Right cardiac atrium (tissue), 5 donors: ENCODE data around the gene RRAGD. TPM values are rescaled to one million over a fixed set of nuclear protein-coding genes. Genes with fewer than 3 reads are reported as not detected.

Source experiments
- ATAC-seq, 2 donors: fragments of 200-7000 bp; cut with Tn5 transposase; one replicate each; pipeline versions ENCODE4 v1.8.0 to v1.9.1; 2020; ENCODE audit warnings: moderate library complexity in 2 of 2, mild to moderate bottlenecking in 1 of 2
- DNase-seq, 3 donors: peaks; one replicate each; pipeline ENCODE4 v3.0.0-alpha.2; 2020
- H3K27ac ChIP-seq: one replicate; pipeline ENCODE4 v1.5.1; 2013; ENCODE audit warnings: mild to moderate bottlenecking, low read length, control low read depth, moderate library complexity
- H3K27me3 ChIP-seq: one replicate; pipeline ENCODE4 v1.6.1; 2013; ENCODE audit not compliant: control insufficient read depth, insufficient read depth
- H3K4me1 ChIP-seq: one replicate; pipeline ENCODE4 v1.6.1; 2013; ENCODE audit warnings: low read length; ENCODE audit not compliant: control insufficient read depth, insufficient read depth
- H3K4me3 ChIP-seq: one replicate; pipeline ENCODE4 v1.5.1; 2013; ENCODE audit warnings: low read length, control low read depth
- H3K9me3 ChIP-seq: one replicate; pipeline ENCODE4 v1.6.1; 2013; ENCODE audit warnings: low read length; ENCODE audit not compliant: control insufficient read depth
- WGBS: extraction: QIAGEN DNeasy Blood & Tissue Kit; methylation state at CpG from one replicate; pipeline ENCODE4 v1.1.7; 2013; 5-methylcytosine and 5-hydroxymethylcytosine counted together
- intact Hi-C, 4 donors: fragments of 100-400 bp; cut with DNase I; formaldehyde crosslinking; loops; one replicate each; pipeline versions ENCODE4 v1.11.0 to v1.14.0; 2022 to 2023
- polyA plus RNA-seq: library from polyadenylated mRNA; stranded (reverse); fragments of 200-250 nt; gene quantifications from one replicate; pipeline ENCODE4 v1.2.3, GENCODE V29; 2013
- total RNA-seq, 4 donors: library from RNA; stranded (reverse); fragmentation: NEBNext Ultra II Directional; extraction: Animal tissue kit (Norgen Biotek cat#: 25700); gene quantifications; one replicate each; pipeline ENCODE4 v1.2.1, GENCODE V29; 2021
- donor health status: healthy with polysubstance abuse.
- donor health status: DM: no; HTN: yes; CAD: no.
- donor health status: DM: no; HTN: no; CAD: no.
- donor health status: DM: no; HTN: yes; CAD: no; lungs with severe emphysema.
- donor health status: DM: yes; HTN: yes; CAD: no.

The RRAGD gene
- total and polyA plus RNA-seq, 5 donors: 57.2 to 154 (median 109) TPM

DNA sequence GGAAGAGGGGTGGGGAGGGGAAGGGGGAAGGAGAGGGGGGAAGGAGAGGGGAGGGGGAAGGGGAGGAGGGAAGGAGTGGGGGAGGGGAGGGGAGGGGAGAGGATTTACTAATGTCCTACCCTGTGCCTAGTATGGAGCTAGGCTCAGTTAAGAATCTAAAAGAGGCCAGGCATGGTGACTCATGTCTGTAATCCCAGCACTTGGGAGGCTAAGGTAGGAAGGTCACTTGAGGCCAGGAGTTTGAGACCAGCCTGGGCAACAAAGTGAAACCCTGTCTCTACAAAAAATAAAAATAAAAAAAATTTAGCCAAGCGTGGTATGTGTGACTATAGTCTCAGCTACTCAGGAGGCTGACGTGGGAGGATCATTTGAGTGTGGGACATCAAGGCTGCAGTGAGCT is 72.5 kb downstream of the RRAGD start:
- WGBS: 88% methylated on average over 2 of the region's 2 CpGs
- no peaks in the 10 kb centered on the region for H3K27me3 ChIP-seq
- intact Hi-C loops: no loop called here
- DNase-seq (no peak), ATAC-seq (no peak)
- H3K27ac ChIP-seq: no peak overlapping the region
- no peaks in the 10 kb centered on the region for H3K9me3 ChIP-seq
- H3K4me1 ChIP-seq: no peaks in the 10 kb centered on the region
- H3K4me3 ChIP-seq: no peak overlapping the region

DNA sequence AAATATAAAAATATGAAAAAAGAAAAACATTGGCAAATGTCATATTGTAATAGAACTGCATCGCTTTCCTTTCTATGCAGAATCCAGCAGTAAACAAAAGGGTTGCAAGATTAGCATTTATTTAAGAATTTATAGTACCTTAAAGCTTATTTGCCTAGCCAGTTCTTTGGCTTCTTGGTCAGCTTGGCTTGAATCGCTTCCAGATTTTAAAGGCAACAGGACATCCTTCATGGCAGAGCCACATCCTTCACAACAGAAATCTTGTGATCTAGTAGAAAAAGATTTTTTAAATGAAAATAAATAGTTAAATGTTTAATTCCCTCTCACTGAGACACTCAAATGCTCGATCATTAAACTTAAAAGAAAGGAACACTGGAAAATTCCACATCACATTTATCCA is 76.9 kb downstream of the RRAGD start:
- no peak for DNase-seq
- no peaks in the 10 kb centered on the region for H3K4me1 ChIP-seq
- H3K27me3 ChIP-seq: no peaks in the 10 kb centered on the region
- H3K9me3 ChIP-seq: no peaks in the 10 kb centered on the region
- no peak for ATAC-seq
- H3K4me3 ChIP-seq: no peak overlapping the region
- WGBS: 84% methylated on average over 3 of the region's 3 CpGs
- no peak overlapping the region for H3K27ac ChIP-seq
- intact Hi-C loops: no loop called here

DNA sequence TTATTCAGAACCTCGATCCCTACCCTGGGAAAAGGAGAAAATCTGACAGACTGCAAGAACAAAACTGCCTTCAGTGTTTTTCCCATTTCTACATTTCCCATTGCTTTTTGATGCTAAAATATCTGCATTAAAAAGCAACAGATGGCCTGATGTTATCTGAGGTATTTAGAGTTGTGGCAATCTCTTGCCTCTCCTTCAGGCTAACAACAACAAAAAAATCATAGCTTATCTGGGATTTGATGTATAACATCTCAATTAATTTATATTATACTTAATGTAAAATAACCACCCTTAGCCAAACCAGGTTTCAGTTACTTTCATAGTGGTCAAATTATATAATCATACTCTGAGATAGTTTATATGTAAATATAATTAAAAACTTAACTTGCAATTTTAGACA is 81.2 kb downstream of the RRAGD start:
- DNase-seq: no peak
- no peaks in the 10 kb centered on the region for H3K27me3 ChIP-seq
- no peak overlapping the region for H3K4me3 ChIP-seq
- no peak for ATAC-seq
- intact Hi-C loops: no loop called here
- H3K4me1 ChIP-seq: no peaks in the 10 kb centered on the region
- 100% methylated on average over 1 of the region's 1 CpG for WGBS
- H3K9me3 ChIP-seq: no peaks in the 10 kb centered on the region
- H3K27ac ChIP-seq: no peak overlapping the region

DNA sequence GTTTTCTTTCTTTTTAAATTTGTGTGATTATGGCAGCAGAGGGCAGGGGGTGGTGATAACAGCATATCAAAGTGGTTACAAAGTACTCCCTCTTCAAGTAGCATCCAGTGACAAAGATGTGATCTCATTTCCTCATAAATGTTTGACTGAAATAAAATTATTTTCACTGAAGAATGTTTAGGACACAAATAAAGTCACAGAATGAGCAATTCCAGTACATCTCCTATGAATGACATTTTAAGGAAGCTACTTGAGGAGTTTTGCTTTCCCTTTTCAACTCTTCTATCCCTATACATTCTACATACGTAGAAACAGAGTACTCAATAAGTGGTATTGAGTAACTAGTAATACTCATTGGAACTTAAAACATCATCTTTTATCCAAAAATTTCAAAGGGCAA is 83.1 kb downstream of the RRAGD start:
- Histone ChIP-seq H3K27ac (no peak overlapping the region), H3K9me3 (no peaks in the 10 kb centered on the region), H3K4me1 (peaks cover 2% of the 10 kb centered on the region), H3K27me3 (no peaks in the 10 kb centered on the region), H3K4me3 (no peak overlapping the region)
- DNase-seq (no peak), ATAC-seq (no peak)
- intact Hi-C loops: no loop called here
- WGBS: 90% methylated on average over 1 of the region's 1 CpG

DNA sequence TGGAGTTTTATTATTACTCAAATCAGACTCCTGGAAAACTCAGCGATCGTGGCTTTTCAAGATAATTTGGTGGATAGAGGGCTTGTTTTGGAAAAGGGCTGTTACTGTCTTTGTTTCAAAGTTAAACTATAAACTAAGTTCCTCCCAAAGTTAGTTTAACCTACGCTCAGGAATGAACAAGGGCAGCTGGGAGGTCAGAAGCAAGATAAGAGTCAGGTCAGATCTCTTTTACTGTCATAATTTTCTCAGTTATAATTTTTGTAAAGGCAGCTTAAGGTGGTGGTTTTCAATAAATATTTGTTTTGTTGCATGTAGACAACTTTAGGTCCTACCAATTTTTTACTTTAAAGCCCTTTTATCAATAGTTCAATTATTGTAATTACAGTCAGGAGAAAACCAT is 87.8 kb downstream of the RRAGD start:
- WGBS: 90% methylated on average over 3 of the region's 3 CpGs

DNA sequence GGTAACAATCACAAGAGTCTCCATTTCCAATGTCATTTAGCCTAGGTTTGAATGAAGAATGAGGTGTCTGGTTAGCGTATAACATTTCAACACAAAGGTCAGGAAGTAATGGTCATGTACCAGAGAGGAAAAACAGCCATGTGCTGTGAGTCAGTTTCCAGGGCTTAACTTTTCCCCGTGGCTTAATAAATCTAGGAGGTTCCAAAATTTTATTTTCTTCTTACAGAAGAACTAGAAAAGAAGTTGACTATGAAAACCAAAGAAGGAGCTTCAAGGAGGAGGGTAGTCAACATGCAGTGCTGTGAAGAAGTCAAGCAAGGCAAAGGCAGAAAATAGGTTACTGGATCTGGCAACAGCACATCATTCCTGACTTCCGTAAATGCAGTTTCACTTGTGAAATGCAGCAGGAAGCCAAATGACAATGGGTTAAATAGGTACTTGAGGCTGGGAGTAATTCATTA is 88.5 kb downstream of the RRAGD start:
- Histone ChIP-seq H3K4me3 (no peak overlapping the region), H3K27me3 (no peaks in the 10 kb centered on the region), H3K27ac (no peak overlapping the region), H3K4me1 (peaks cover 2% of the 10 kb centered on the region), H3K9me3 (no peaks in the 10 kb centered on the region)
- DNase-seq (no peak), ATAC-seq (peak in 1 of 2 donors; percentile 47)
- 47% methylated on average over 3 of the region's 3 CpGs for WGBS
- intact Hi-C loops: no loop called here

More for the DNA sequence above, 87.8 kb downstream of the RRAGD start:
- no peak for DNase-seq
- Histone ChIP-seq H3K9me3 (no peaks in the 10 kb centered on the region), H3K27me3 (no peaks in the 10 kb centered on the region), H3K4me3 (no peak overlapping the region), H3K4me1 (peaks cover 2% of the 10 kb centered on the region), H3K27ac (peak overlapping the region; percentile 52)
- intact Hi-C loops: no loop called here
- no peak for ATAC-seq

DNA sequence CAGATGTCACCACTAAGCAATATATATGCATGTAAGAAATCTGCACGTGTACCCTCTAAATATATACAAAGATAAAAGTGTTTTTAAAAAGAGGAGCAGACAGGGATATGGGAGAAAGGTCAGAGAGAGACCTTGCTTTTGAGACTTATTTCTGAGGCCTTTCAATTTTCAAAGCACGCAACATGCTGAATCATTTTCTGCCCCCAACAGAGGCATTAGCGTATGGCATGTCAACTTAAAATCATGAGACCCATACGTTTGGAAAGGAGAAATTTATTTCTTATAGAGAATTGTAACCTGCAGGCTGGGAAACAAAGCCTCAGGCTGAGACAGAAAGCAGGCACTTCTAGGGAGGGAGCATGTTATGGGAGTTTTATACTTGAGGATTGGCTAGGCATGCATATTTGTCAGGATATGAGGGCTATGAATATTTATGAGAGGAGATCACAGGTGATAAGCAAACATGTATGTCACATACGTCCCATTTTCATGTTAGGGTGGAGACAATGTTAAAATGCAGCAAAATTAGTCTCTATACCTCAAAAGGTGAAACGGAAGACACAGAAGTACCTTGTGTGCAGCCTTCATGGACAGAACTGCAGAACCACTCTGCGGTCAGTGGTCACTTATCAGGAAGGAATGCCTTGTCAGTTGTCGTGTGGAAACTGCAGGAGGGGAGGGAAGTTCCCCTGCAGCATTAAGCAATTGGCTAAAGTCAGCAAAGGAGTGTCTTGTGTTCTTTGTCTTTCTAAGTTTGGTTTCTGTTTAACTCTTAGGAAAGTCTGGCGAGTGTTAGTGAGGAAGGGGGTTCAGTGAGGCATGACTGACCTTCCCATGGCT is 90.7 kb downstream of the RRAGD start:
- DNase-seq (no peak), ATAC-seq (peak; percentile 71 to 75)
- 77% methylated on average over 9 of the region's 9 CpGs for WGBS
- H3K4me1 ChIP-seq: peaks cover 2% of the 10 kb centered on the region
- no peaks in the 10 kb centered on the region for H3K27me3 ChIP-seq
- no peak overlapping the region for H3K27ac ChIP-seq
- H3K9me3 ChIP-seq: no peaks in the 10 kb centered on the region
- intact Hi-C loops: no loop called here
- no peak overlapping the region for H3K4me3 ChIP-seq

DNA sequence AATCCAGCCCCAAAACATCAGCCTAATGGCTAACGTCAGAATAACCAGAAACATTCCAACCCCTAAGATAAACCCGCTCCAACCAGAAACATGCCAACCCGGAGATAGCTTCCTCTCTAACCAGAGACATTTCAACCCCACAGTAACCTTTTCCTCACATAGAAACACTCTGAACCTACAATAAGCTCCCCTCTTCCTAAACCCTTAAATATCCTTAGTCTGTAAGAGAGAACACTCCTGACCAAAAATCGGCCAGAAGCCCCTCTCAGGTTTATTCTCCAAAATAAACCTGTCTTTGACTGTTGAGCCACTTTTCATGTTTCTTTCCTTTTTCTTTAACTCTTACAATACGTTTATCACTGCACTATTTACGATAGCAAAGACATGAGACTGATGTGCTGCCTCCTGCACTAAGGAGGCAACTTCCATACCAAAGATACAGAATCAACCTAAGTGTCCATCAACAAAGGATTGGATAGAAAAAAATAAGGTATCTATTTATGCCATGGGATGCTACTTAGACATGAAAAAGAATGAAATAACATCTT is 92.0 kb downstream of the RRAGD start:
- 96% methylated on average over 6 of the region's 6 CpGs for WGBS
- no peaks in the 10 kb centered on the region for H3K9me3 ChIP-seq
- H3K27me3 ChIP-seq: no peaks in the 10 kb centered on the region
- H3K4me3 ChIP-seq: no peak overlapping the region
- H3K4me1 ChIP-seq: peaks cover 2% of the 10 kb centered on the region
- DNase-seq (no peak), ATAC-seq (no peak)
- no peak overlapping the region for H3K27ac ChIP-seq
- intact Hi-C loops: no loop called here

DNA sequence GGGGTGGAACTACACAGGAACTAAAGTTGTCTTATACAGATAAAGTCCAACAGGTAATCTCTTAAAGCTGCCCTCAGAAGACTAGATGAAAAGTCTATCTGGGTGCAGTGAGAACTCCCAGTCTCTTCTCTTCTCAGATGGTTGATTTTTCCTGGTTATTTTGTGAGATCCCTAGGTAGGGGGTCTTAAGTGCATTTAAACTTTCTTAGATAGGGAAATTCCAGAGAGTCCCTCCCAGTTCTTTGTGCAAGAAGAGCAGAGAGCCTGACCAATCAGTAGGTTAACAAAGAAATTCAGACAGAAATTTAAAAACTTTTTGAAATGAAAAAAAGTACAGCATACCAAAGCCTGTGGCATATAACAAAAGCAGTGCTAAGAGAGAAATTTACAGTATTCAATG is 95.0 kb downstream of the RRAGD start:
- H3K9me3 ChIP-seq: no peaks in the 10 kb centered on the region
- ATAC-seq: no peak
- H3K4me3 ChIP-seq: no peak overlapping the region
- DNase-seq: no peak
- intact Hi-C loops: loop anchor here in 1 of 4 donors (10.0 kb wide), 1 partner anchor 48 kb away; no protein-coding TSS in a partner anchor
- no peak overlapping the region for H3K27ac ChIP-seq
- H3K27me3 ChIP-seq: no peaks in the 10 kb centered on the region
- H3K4me1 ChIP-seq: peaks cover 10% of the 10 kb centered on the region

DNA sequence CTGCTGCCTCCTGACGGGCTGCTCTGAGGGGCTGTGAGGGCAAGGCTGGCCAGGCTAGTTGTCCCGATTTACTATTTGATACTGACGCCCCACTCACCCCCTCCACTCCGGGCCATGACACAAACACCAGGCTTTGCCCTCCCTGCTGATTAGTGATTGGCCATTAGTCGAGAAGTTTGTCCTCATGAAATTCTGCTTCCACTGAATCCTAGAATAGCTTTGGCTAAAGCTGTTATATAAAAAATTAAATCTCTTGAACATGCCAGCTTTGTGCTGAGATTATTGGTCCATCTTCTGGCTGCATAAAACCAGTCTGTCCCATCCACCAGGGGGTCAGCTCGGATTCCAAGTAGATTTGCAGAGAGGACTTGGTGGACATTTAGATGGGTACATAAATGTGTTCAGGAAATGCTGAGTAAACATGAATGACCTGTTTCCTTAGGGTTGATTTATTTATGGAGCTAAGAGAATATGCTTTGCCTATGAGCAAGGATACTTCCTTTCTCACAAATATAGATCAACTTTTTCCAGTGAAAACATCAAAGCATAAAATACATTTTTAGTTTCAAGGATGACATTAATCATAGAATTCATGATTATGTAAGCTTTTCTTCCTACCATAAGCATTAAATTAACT is 96.7 kb downstream of the RRAGD start, which contains the start of gene GABRR2:
GABRR2 (minus strand) TSS at position 51 of the 637 bp plus-strand sequence. CDS start 134 bp downstream, outside the sequence.
- peaks cover 13% of the 10 kb centered on the region for H3K4me1 ChIP-seq
- no peak within 1 kb of the TSS for H3K4me3 ChIP-seq
- intact Hi-C loops: loop anchor here in 1 of 4 donors (10.0 kb wide), 1 partner anchor 49 kb away; no protein-coding TSS in a partner anchor
- no peak for ATAC-seq
- no peak within 1 kb of the TSS for H3K27ac ChIP-seq
- WGBS: 80% methylated on average over 6 of the region's 6 CpGs
- no peaks in the 10 kb centered on the region for H3K27me3 ChIP-seq
- no peak for DNase-seq
- H3K9me3 ChIP-seq: no peaks in the 10 kb centered on the region

DNA sequence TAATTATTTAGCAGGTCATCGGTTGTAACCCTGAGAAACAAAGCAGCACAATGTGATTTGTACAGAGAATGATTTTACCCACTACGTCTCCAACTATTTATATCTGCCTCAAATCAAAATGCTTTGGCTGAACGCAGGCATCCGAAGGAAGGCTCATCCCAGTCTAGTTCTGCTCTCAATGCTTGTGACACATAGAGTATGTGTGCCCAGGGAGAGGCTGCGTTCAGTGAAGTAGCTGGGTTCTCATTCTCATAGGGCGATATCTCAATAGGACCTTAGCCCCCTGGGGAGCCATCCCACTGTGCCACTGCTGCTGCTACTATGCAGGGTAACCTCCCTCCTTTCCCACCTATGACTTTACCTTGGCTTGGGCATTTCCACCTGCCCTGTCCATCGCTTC is 97.4 kb downstream of the RRAGD start:
- 85% methylated on average over 7 of the region's 7 CpGs for WGBS
- intact Hi-C loops: loop anchor here in 2 of 4 donors (5.0 to 10.0 kb wide), 3 partner anchors 50 to 332 kb away; no protein-coding TSS in a partner anchor
- Histone ChIP-seq H3K4me3 (no peak overlapping the region), H3K27me3 (no peaks in the 10 kb centered on the region), H3K27ac (no peak overlapping the region), H3K9me3 (no peaks in the 10 kb centered on the region), H3K4me1 (peaks cover 13% of the 10 kb centered on the region)
- no peak for ATAC-seq
- DNase-seq: no peak
